ENCODE data around the gene ARMCX5.

ARMCX5 gene

DNA sequence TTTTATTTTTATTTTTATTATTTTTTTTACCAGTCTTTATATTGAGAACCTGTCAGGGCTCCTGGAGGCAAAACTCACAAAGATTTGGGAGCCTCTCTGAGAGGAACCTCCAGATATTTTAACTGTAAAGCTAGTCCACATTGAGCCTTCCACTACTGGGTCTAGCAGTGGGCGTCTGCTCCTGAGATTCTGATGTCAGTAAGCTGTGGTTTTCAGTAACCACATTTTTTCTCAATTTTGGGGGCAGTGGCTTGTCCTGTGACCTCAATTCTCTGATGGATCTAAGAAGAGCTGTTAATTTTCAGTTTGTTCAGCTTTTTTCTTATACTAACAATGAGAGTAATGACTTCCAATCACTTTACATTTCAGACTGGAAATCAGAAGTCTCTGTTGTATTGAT, 28.3 kb downstream of the ARMCX5 start:
- no peak for TF ChIP-seq Cebpa-rat (IDR thresholded peaks at IDR 0.05)
- no peaks in the 10 kb centered on the region for H3K4me1 ChIP-seq
- peaks cover 28% of the 10 kb centered on the region for H3K9me3 ChIP-seq
- no peaks in the 10 kb centered on the region for H3K27me3 ChIP-seq
- peaks cover 24% of the 10 kb centered on the region for H3K36me3 ChIP-seq
- H3K4me3 ChIP-seq = no peak overlapping the region
- no peak overlapping the region for H3K4me2 ChIP-seq
- no peak overlapping the region for H3K9ac ChIP-seq
- no peaks in the 10 kb centered on the region for H4K20me1 ChIP-seq
- H3K27ac ChIP-seq = no peak overlapping the region

DNA sequence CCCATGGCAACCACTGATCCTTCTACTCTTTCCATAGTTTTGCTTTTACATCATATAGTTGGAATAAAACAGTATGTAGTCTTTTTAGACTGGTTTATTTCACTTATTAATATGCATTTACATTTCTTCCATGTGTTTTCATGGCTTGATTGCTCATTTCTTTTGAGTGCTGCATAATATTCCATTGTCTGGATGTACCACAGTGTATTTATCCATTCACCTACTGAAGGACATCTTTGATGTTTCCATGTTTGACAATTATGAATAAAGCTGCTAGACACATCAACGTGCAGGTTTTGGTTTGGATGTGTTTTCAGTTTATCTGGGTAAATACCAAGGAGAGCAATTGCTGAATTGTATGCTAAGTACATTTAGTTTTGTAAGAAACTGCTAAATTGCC, 38.2 kb downstream of the ARMCX5 start:
- Histone ChIP-seq H3K27me3 (no peaks in the 10 kb centered on the region), H3K9me3 (peaks cover 15% of the 10 kb centered on the region), H3K27ac (no peak overlapping the region), H3K4me2 (no peak overlapping the region), H4K20me1 (no peaks in the 10 kb centered on the region), H3K4me1 (no peaks in the 10 kb centered on the region), H3K36me3 (peaks cover 14% of the 10 kb centered on the region; the same call in 1 of the 2 replicates), H3K4me3 (no peak overlapping the region), H3K9ac (no peak overlapping the region)
- no peak for TF ChIP-seq Cebpa-rat (IDR thresholded peaks at IDR 0.05)

DNA sequence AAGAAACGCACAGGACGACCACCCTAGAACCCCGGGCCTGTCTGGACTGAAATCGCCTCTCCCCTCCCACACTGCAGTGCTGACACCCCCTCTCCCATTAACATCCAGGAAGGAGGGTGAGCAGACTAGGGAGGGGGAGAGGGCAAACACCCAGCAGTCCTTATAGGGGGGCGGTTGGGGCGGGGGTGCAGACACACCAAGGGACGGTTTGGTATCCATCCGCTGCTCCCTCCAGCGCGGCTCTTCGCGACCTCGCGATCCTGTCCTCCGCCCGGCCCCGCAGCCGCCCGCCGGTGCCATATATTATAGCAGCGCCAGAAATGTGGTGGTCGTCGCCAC, 51.6 kb downstream of the ARMCX5 start:
- Histone ChIP-seq H3K4me2 (no peak overlapping the region), H3K4me3 (no peak overlapping the region), H3K9ac (no peak overlapping the region), H3K9me3 (peaks cover 38% of the 10 kb centered on the region), H3K4me1 (no peaks in the 10 kb centered on the region), H3K36me3 (peaks cover 7% of the 10 kb centered on the region; the same call in 1 of the 2 replicates), H3K27ac (no peak overlapping the region), H4K20me1 (no peaks in the 10 kb centered on the region), H3K27me3 (no peaks in the 10 kb centered on the region)
- no peak for TF ChIP-seq Cebpa-rat (IDR thresholded peaks at IDR 0.05)

DNA sequence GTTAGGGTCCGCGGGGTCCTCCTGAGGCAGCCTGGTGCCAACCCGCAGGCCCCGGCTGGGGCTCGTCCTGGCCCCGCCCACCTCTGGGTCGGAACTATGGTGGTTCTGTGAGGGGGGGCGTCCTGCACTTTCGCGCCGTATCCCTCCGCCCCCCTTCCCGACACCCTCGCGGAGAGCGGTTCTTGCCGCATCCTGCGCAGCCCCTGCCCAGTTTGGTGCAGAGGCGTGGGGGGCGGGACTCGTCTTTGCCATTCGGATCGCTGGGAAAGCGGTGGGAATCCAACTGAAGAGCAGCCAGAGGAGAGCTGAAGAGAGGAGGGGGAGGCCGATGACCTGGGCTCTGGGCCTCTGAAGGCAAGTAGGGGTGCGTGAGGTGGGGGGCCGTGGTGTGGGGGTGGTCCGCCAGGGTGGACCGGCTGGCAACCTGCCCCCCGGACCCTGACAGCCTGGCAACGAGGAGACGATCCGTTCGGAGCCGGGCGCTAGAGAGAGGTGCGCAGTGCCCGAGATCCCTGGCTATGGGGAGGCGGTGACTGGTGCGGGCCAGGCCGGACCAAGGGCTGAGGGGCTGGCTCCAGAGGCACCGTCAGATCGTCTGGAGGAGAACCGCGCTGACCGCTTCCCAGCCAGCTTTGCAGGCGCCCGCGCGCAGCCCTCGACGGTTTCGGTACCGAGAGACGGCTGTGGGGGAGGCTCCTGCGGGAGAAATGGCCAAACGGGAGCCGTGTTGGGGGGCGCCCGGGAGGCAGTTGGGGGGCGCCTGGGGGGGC, 52.1 kb downstream of the ARMCX5 start, which contains the start of gene GPRASP1:
Gene GPRASP1, plus strand, starts transcription at position 242 of the 770 bp plus-strand sequence. CDS start 2,431 bp downstream, outside the sequence.
- H3K4me2 ChIP-seq = no peak within 1 kb of the TSS

DNA sequence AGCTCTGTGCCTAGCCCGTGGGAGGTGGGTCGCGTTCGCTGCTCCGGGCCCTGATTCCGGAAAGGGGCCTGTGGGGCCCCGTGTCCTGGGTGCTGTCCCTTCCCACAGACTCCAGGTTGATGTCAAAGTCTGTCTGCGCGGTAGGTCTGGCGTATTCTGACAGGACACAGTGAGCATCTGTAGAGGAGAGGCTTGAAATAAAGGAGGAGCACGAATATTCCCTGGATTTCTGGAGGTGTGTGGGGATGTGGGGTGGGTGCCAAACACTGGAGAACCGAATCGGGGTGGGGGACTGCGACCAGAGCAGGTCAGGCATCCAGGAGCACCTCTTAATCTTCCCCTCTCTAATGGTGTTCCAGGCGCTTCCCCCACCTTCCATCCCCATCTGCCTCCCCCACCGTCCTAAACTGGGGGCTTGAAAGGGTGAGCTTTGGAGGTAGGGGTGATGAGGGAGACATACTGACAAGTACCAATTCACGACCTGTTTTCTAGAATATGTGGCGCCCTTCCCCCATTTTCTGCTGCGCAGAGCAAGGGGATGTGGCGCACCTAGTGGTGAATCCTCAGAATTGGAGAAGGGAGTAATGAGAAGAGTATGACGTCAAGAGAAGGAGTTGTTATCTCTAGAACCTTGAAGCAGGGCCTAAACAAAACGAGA, 52.8 kb downstream of the ARMCX5 start:
- Histone ChIP-seq H3K27ac (no peak overlapping the region), H3K27me3 (no peaks in the 10 kb centered on the region), H3K4me1 (no peaks in the 10 kb centered on the region), H3K36me3 (peaks cover 7% of the 10 kb centered on the region; the same call in 1 of the 2 replicates), H3K4me2 (no peak overlapping the region), H3K9ac (no peak overlapping the region), H3K9me3 (peaks cover 37% of the 10 kb centered on the region), H4K20me1 (no peaks in the 10 kb centered on the region), H3K4me3 (no peak overlapping the region)
- TF ChIP-seq Cebpa-rat (IDR thresholded peaks at IDR 0.05) = no peak

More for the DNA sequence above, 52.1 kb downstream of the ARMCX5 start, which contains the start of gene GPRASP1:
- H3K9ac ChIP-seq = no peak within 1 kb of the TSS
- H3K27ac ChIP-seq = no peak within 1 kb of the TSS
- no peak within 1 kb of the TSS for H3K4me3 ChIP-seq
- TF ChIP-seq Cebpa-rat (IDR thresholded peaks at IDR 0.05) = no peak
- peaks cover 37% of the 10 kb centered on the region for H3K9me3 ChIP-seq
- no peaks in the 10 kb centered on the region for H3K4me1 ChIP-seq
- H3K27me3 ChIP-seq = no peaks in the 10 kb centered on the region
- H4K20me1 ChIP-seq = no peaks in the 10 kb centered on the region
- H3K36me3 ChIP-seq = peaks cover 7% of the 10 kb centered on the region; the same call in 1 of the 2 replicates
